Natural killer cell treated with Interleukin-12 subunit alpha and Interleukin-12 subunit beta and Interleukin-15 and Interleukin-18, amount 100 ng/mL, for 72 hours (primary cell): ENCODE measurements around the gene ROBO3. TPM values are rescaled to one million over a fixed set of nuclear protein-coding genes. Genes with fewer than 3 reads are reported as not detected.

Experiments
- ATAC-seq, 2 donors: fragments of 150-1000 bp; cut with Tn5 transposase in 1 of 2; sonication (Bioruptor Pico), chemical (Tn5 transposase) in 1 of 2; 2 replicates each; pipeline ENCODE4 v1.10.0; 2021
- DNase-seq: peaks from one replicate; pipeline ENCODE4 v3.0.0; 2022; ENCODE audit warnings: low spot score
- H3K27ac Mint-ChIP-seq, 2 donors: 1 replicate in 1 of 2; 2 replicates in 1 of 2; pipeline ENCODE4 v1.8.0; 2022; ENCODE audit warnings: mixed read lengths in 2 of 2, mild to moderate bottlenecking in 1 of 2, moderate library complexity in 1 of 2
- H3K27me3 Mint-ChIP-seq, 2 donors: 1 replicate in 1 of 2; 2 replicates in 1 of 2; pipeline ENCODE4 v1.8.0; 2022; ENCODE audit warnings: mixed read lengths in 2 of 2
- H3K36me3 Mint-ChIP-seq: one replicate; pipeline ENCODE4 v1.8.0; 2022; ENCODE audit warnings: mixed read lengths
- H3K4me1 Mint-ChIP-seq, 2 donors: 1 replicate in 1 of 2; 2 replicates in 1 of 2; pipeline ENCODE4 v1.8.0; 2022; ENCODE audit warnings: low read depth in 2 of 2, mixed read lengths in 2 of 2, mild to moderate bottlenecking in 1 of 2
- H3K4me3 Mint-ChIP-seq: one replicate; pipeline ENCODE4 v1.8.0; 2022; ENCODE audit warnings: mixed read lengths
- H3K9me3 Mint-ChIP-seq: 2 replicates; pipeline ENCODE4 v1.8.0; 2022; ENCODE audit warnings: mixed read lengths
- total RNA-seq, 2 donors: library from RNA; stranded (reverse); gene quantifications; one replicate each; pipeline ENCODE4 v1.2.3, GENCODE V29; 2022

Gene ROBO3
- total RNA-seq: 1 to 10 TPM; 5.3 to 7.9 TPM

DNA sequence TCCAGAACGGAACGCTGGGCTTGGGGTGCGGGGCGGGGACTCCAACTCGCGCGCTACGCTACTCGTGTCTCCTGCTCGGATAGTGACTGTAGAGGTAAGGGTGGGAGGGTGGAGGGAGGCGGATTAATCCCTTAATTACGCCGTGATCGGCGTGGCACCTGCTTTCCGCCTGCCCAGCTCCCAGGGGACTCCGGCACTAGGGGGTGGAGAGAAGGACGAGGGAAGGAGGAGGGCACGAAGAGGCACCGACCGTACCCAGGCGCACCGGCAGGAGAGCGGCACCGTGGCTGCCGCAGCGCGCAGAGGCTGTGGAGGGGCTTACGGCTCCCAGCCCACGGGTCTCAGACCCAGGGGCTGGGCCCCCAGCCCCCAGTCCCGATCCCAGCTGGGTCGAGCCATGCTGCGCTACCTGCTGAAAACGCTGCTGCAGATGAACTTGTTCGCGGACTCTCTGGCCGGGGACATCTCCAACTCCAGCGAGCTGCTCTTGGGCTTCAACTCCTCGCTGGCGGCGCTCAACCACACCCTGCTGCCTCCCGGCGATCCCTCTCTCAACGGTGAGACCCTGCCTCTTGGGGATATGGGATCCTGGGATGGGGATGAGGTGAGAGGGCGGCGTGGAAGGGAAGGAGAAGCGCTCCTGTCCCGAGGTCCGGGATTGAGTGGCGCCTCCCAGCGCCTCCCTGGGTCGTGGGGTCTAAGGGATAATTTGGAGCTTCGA lies at the start of gene ROBO3:
ROBO3 (plus strand) TSS at position 252 of the 721 bp plus-strand sequence; CDS start at position 398, 146 bp downstream.
- Mint-ChIP-seq H3K9me3 (no peaks in the 10 kb centered on the region), H3K4me3 (no peak within 1 kb of the TSS), H3K4me1 (peaks cover 6 to 19% of the 10 kb centered on the region in 2 donors), H3K36me3 (no peaks in the 10 kb centered on the region), H3K27me3 (peaks cover 71 to 72% of the 10 kb centered on the region in 2 donors), H3K27ac (no peak within 1 kb of the TSS)
- DNase-seq (no peak), ATAC-seq (no peak)

GRCh38 chr11:124817036-124817435 lies 48.2 kb upstream of the ROBO3 start:
- no peak overlapping the region for H3K27ac Mint-ChIP-seq
- H3K4me3 Mint-ChIP-seq: no peak overlapping the region
- H3K36me3 Mint-ChIP-seq: no peaks in the 10 kb centered on the region
- no peaks in the 10 kb centered on the region for H3K4me1 Mint-ChIP-seq
- ATAC-seq (no peak), DNase-seq (no peak)
- no peaks in the 10 kb centered on the region for H3K9me3 Mint-ChIP-seq
- peaks cover 42 to 51% of the 10 kb centered on the region in 2 donors for H3K27me3 Mint-ChIP-seq

- peaks cover 38 to 44% of the 10 kb centered on the region in 2 donors for H3K27me3 Mint-ChIP-seq
These were observed 43.1 kb upstream of the ROBO3 start for GRCh38 chr11:124821995-124822730.

DNA sequence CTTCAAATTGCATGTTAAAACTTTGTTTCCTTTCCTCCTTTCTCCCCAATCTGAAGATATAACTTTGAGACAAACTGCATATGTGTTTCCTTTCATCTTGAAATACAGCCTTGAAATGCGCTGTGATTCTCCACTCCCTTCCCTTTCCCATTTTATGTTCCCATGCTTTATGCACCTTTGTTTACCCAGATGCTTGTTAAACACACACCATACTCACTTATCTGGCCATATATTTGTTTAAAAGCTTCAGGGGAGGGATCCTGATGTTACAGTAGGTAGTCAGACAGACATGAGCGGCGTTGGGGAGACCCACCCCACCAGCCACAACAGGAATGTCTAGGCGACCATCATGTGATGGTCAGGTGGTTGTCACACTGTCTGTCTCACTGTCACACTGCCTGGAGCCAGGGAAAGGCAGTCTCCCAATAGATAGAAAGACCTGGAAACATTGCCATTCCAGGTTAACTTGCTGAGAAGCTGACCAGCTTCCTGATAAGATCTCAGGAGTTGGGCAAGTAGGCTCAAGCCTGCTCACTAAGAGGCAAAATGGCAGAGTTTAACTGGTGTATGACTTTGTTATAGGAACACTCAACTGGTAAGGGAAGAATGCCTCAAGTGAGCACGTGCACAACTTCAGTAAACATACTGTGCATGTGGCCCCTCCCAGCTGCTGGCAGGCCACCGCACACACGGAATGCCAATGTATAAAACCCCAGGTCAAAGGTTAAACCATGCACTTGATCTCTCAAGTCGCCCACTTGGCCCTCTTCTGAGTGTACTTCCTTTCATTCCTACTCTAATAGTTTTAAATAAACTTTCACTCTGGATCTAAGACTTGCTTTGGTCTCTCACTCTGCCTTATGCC lies 41.5 kb upstream of the ROBO3 start:
- Mint-ChIP-seq H3K27me3 (peaks cover 33 to 34% of the 10 kb centered on the region in 2 donors), H3K36me3 (no peaks in the 10 kb centered on the region), H3K9me3 (no peaks in the 10 kb centered on the region), H3K4me1 (no peaks in the 10 kb centered on the region), H3K4me3 (no peak overlapping the region), H3K27ac (no peak overlapping the region)
- DNase-seq (no peak), ATAC-seq (no peak)

More at GRCh38 chr11:124821995-124822730, 43.1 kb upstream of the ROBO3 start:
- no peaks in the 10 kb centered on the region for H3K9me3 Mint-ChIP-seq
- no peak for DNase-seq
- H3K36me3 Mint-ChIP-seq: no peaks in the 10 kb centered on the region
- H3K4me1 Mint-ChIP-seq: no peaks in the 10 kb centered on the region
- no peak for ATAC-seq
- H3K27ac Mint-ChIP-seq: no peak overlapping the region
- no peak overlapping the region for H3K4me3 Mint-ChIP-seq

DNA sequence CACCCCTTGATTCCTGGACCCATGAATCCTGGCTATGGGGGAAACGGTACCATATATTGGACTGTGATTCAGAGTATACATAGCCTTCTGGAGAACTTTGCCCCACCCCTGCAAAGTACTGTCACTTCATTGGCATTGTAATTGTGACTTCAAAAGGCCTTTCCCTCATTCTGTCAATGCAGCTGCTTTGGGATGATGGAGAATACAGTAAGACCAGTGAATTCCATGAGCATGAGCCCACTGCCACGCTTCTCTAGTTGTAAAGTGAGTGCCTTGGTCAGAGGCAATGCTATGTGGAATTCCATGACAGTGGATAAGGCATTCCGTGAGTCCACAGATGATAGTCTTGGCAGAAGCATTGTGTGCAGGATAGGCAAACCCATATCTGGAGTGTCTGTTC lies 39.4 kb upstream of the ROBO3 start:
- H3K36me3 Mint-ChIP-seq: no peaks in the 10 kb centered on the region
- no peaks in the 10 kb centered on the region for H3K9me3 Mint-ChIP-seq
- ATAC-seq (no peak), DNase-seq (no peak)
- H3K27me3 Mint-ChIP-seq: peaks cover 25 to 34% of the 10 kb centered on the region in 2 donors
- H3K27ac Mint-ChIP-seq: no peak overlapping the region
- no peaks in the 10 kb centered on the region for H3K4me1 Mint-ChIP-seq
- no peak overlapping the region for H3K4me3 Mint-ChIP-seq

DNA sequence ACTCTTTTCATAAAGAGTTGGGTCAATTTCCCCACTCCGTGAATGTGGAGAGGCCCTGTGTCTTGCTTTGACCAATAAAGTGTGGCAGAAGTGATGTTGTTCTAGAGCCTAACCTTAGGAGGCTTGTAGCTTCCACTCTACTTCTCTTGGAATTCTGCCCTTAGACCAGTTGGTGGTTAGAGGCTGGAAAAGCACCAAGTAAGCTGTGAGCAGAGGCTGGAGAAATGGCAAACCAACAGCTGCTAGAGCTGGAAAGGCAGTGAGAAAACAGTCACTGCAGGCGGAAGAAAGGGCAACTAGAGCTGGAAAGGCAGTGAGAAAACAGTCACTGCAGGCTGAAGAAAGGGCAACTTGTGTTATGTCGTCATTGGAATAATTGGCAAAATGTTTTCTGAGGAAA lies 35.2 kb upstream of the ROBO3 start:
- Mint-ChIP-seq H3K27me3 (peaks cover 14 to 28% of the 10 kb centered on the region in 2 donors), H3K36me3 (no peaks in the 10 kb centered on the region), H3K4me1 (no peaks in the 10 kb centered on the region), H3K4me3 (no peak overlapping the region), H3K27ac (no peak overlapping the region), H3K9me3 (no peaks in the 10 kb centered on the region)
- no peak for DNase-seq
- no peak for ATAC-seq

GRCh38 chr11:124830749-124831148 lies 34.5 kb upstream of the ROBO3 start:
- ATAC-seq: no peak

GRCh38 chr11:124831897-124832296 lies 33.3 kb upstream of the ROBO3 start:
- DNase-seq: no peak
- ATAC-seq: no peak
- no peaks in the 10 kb centered on the region for H3K36me3 Mint-ChIP-seq
- H3K4me1 Mint-ChIP-seq: peaks cover 5 to 6% of the 10 kb centered on the region in 2 donors
- H3K9me3 Mint-ChIP-seq: no peaks in the 10 kb centered on the region
- no peak overlapping the region for H3K4me3 Mint-ChIP-seq
- H3K27me3 Mint-ChIP-seq: peaks cover 16 to 31% of the 10 kb centered on the region in 2 donors
- H3K27ac Mint-ChIP-seq: no peak overlapping the region

More at GRCh38 chr11:124830749-124831148, 34.5 kb upstream of the ROBO3 start:
- Mint-ChIP-seq H3K4me1 (no peaks in the 10 kb centered on the region), H3K9me3 (no peaks in the 10 kb centered on the region), H3K27me3 (peaks cover 16 to 34% of the 10 kb centered on the region in 2 donors), H3K27ac (no peak overlapping the region), H3K36me3 (no peaks in the 10 kb centered on the region), H3K4me3 (no peak overlapping the region)
- DNase-seq: no peak

- no peak overlapping the region for H3K27ac Mint-ChIP-seq
- H3K9me3 Mint-ChIP-seq: no peaks in the 10 kb centered on the region
- H3K4me1 Mint-ChIP-seq: peaks cover 6 to 8% of the 10 kb centered on the region in 2 donors
- H3K36me3 Mint-ChIP-seq: no peaks in the 10 kb centered on the region
- DNase-seq (no peak), ATAC-seq (no peak)
- peaks cover 13 to 26% of the 10 kb centered on the region in 2 donors for H3K27me3 Mint-ChIP-seq
- H3K4me3 Mint-ChIP-seq: no peak overlapping the region
These were observed 32.7 kb upstream of the ROBO3 start for GRCh38 chr11:124832571-124832970.

DNA sequence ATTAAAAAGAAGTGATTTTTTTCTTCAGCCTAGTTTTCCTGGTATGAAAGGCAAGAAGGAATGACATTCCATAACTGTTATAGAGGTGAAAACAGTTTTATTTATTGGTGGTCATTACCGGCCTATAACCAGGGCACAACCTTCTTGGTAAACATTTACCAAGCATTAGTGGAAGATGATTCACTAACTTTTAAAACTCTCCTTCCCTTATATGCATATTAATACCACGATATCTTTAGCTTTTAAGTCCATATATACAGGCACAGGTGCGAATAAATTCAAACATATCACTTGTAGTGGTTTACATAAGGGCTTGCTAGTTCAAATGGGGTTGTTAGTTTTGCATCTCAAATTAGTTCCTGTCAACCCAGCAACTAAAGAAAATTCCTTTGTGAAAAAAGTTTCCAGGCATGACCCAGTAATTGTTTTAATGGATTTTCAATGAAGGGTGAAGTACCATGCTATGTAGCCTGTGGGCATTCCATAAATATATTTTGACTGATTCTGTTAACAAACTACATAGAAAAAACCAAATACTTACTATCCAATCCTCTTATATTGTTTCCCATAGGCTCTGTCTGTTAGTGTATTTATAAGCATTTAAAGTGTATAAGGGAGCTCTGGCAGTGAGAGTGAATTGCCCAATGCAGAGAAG lies 30.6 kb upstream of the ROBO3 start:
- Mint-ChIP-seq H3K4me1 (peaks cover 6 to 8% of the 10 kb centered on the region in 2 donors), H3K27ac (no peak overlapping the region), H3K27me3 (peaks cover 26 to 38% of the 10 kb centered on the region in 2 donors), H3K36me3 (no peaks in the 10 kb centered on the region), H3K9me3 (no peaks in the 10 kb centered on the region), H3K4me3 (no peak overlapping the region)
- ATAC-seq (no peak), DNase-seq (no peak)

- H3K4me1 Mint-ChIP-seq: peaks cover 11 to 12% of the 10 kb centered on the region in 2 donors
- H3K9me3 Mint-ChIP-seq: no peaks in the 10 kb centered on the region
- H3K4me3 Mint-ChIP-seq: peak overlapping the region; percentile 73
These were observed 29.3 kb upstream of the ROBO3 start for GRCh38 chr11:124835918-124836317.

DNA sequence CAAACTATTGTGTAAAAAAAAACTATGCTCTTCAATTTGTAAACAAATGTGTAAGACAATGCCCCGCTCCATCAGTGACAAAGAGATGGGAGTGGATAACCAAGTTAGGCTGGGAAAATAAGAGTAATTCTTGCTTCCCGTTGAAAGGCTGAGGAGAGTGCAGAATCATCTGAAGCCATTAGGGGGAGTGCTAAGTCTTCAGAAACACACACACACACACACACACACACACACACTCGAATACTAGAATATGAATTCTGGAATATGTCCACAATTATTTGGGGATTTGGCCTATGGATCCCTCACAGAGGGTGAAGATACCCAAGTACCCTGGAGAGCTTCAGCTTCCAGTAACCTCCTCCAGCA lies 27.8 kb upstream of the ROBO3 start:
- DNase-seq: no peak
- no peak for ATAC-seq
- H3K4me1 Mint-ChIP-seq: peaks cover 11 to 12% of the 10 kb centered on the region in 2 donors
- no peaks in the 10 kb centered on the region for H3K9me3 Mint-ChIP-seq
- peak overlapping the region in 1 of 2 donors; percentile 67 for H3K27ac Mint-ChIP-seq
- no peaks in the 10 kb centered on the region for H3K36me3 Mint-ChIP-seq
- peaks cover 44 to 59% of the 10 kb centered on the region in 2 donors for H3K27me3 Mint-ChIP-seq
- H3K4me3 Mint-ChIP-seq: no peak overlapping the region

More at GRCh38 chr11:124835918-124836317, 29.3 kb upstream of the ROBO3 start:
- Mint-ChIP-seq H3K36me3 (no peaks in the 10 kb centered on the region), H3K27ac (peak overlapping the region; percentile 37 to 67), H3K27me3 (peaks cover 37 to 50% of the 10 kb centered on the region in 2 donors)
- ATAC-seq (no peak), DNase-seq (no peak)

DNA sequence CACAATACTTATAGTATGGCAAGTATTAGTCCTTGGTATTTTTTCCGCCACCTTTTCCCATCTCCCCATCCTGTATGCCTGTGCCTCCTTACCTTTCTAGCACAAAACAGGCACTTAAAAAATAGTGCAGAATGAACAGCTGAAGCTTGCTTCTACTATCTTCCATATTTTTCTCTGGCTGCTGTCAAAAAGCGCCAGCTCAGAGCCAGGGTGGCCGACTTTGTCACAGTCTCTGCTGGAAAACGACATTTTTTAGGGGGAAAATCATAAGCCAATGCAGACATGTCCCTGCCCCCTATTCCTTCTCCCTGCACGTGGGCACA lies 26.5 kb upstream of the ROBO3 start:
- ATAC-seq (no peak), DNase-seq (no peak)
- Mint-ChIP-seq H3K36me3 (no peaks in the 10 kb centered on the region), H3K27me3 (peaks cover 51 to 60% of the 10 kb centered on the region in 2 donors), H3K9me3 (no peaks in the 10 kb centered on the region), H3K4me3 (no peak overlapping the region), H3K27ac (no peak overlapping the region), H3K4me1 (peaks cover 11 to 12% of the 10 kb centered on the region in 2 donors)
